ENCODE measurements around the gene SDCCAG8. TPM values are rescaled to one million over a fixed set of nuclear protein-coding genes. Genes with fewer than 3 reads are reported as not detected.

SDCCAG8 gene
- total RNA-seq, 1 donor from 2014 or later, result 24.5 TPM

- Histone ChIP-seq H3K27ac (ENCODE audit: low read depth, low read length) (no peak overlapping the region), H3K4me2 (ENCODE audit: low read length) (no peak overlapping the region), H3K27me3 (ENCODE audit: insufficient read depth, low read length) (no peaks in the 10 kb centered on the region), H2AFZ (ENCODE audit: low read depth, low read length) (no peak overlapping the region), H3K36me3 (ENCODE audit: insufficient read depth, low read length) (no peaks in the 10 kb centered on the region), H3K79me2 (ENCODE audit: insufficient read depth, low read length) (no peaks in the 10 kb centered on the region), H3K9ac (ENCODE audit: low read length) (no peak overlapping the region), H3K4me1 (ENCODE audit: insufficient read depth, low read length) (no peaks in the 10 kb centered on the region), H3K4me3 (ENCODE audit: insufficient read depth, low read depth, low read length) (no peak overlapping the region), H4K20me1 (ENCODE audit: insufficient read depth, low read length) (no peaks in the 10 kb centered on the region), H3K9me3 (ENCODE audit: insufficient read depth, low read depth, low read length) (no peaks in the 10 kb centered on the region)
- DNase-seq (ENCODE audit: low read depth), result no peak
- no peaks in the 10 kb centered on the region for H3K27me3 Mint-ChIP-seq (ENCODE audit: low read depth, unreplicated experiment)
- no peak overlapping the region for H3K4me3 Mint-ChIP-seq (ENCODE audit: unreplicated experiment)
- FAIRE-seq, result no peak
- H3K27ac Mint-ChIP-seq (ENCODE audit: unreplicated experiment), result no peak overlapping the region
- TF ChIP-seq, protein P1, sequence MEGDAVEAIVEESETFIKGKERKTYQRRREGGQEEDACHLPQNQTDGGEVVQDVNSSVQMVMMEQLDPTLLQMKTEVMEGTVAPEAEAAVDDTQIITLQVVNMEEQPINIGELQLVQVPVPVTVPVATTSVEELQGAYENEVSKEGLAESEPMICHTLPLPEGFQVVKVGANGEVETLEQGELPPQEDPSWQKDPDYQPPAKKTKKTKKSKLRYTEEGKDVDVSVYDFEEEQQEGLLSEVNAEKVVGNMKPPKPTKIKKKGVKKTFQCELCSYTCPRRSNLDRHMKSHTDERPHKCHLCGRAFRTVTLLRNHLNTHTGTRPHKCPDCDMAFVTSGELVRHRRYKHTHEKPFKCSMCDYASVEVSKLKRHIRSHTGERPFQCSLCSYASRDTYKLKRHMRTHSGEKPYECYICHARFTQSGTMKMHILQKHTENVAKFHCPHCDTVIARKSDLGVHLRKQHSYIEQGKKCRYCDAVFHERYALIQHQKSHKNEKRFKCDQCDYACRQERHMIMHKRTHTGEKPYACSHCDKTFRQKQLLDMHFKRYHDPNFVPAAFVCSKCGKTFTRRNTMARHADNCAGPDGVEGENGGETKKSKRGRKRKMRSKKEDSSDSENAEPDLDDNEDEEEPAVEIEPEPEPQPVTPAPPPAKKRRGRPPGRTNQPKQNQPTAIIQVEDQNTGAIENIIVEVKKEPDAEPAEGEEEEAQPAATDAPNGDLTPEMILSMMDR (IDR thresholded peaks at IDR 0.05; ENCODE audit: insufficient read depth, low read depth, low read length), result no peak
- TF ChIP-seq EZH2 (IDR thresholded peaks at IDR 0.05; ENCODE audit: insufficient read depth, low read length), result no peak
- H3K9me3 Mint-ChIP-seq (ENCODE audit: unreplicated experiment), result no peaks in the 10 kb centered on the region
- peaks cover 7% of the 10 kb centered on the region for H3K4me1 Mint-ChIP-seq (ENCODE audit: low read depth, unreplicated experiment)
- H3K36me3 Mint-ChIP-seq (ENCODE audit: low read depth, unreplicated experiment), result peaks cover 7% of the 10 kb centered on the region
Measured at GRCh38 chr1:243542739-243543415, 287.0 kb downstream of the SDCCAG8 start.

DNA sequence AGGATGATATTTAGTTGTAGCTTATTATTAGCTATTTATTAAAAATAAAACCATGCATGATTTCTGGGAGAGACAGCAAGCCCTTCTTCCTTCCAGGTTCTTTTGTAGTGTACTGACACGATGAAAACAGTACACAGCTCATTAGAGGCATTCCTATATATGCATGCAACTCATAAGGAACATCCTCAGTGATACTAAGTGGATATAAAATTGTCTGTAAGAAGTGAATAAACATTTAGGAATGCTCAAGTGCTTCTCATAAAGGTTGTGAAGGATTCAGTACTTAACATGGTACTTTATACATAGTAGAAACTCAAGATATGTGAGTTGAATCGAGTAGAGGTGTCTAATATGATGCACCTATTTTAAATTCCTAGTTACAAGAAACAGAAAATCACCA, 287.7 kb downstream of the SDCCAG8 start:
- Histone ChIP-seq H3K4me2 (ENCODE audit: low read length) (no peak overlapping the region), H3K9ac (ENCODE audit: low read length) (no peak overlapping the region), H3K4me1 (ENCODE audit: insufficient read depth, low read length) (no peaks in the 10 kb centered on the region), H2AFZ (ENCODE audit: low read depth, low read length) (no peak overlapping the region), H3K27ac (ENCODE audit: low read depth, low read length) (no peak overlapping the region), H3K4me3 (ENCODE audit: insufficient read depth, low read depth, low read length) (no peak overlapping the region), H3K79me2 (ENCODE audit: insufficient read depth, low read length) (no peaks in the 10 kb centered on the region), H3K36me3 (ENCODE audit: insufficient read depth, low read length) (no peaks in the 10 kb centered on the region), H4K20me1 (ENCODE audit: insufficient read depth, low read length) (no peaks in the 10 kb centered on the region), H3K27me3 (ENCODE audit: insufficient read depth, low read length) (no peaks in the 10 kb centered on the region), H3K9me3 (ENCODE audit: insufficient read depth, low read depth, low read length) (no peaks in the 10 kb centered on the region)
- no peak overlapping the region for H3K4me3 Mint-ChIP-seq (ENCODE audit: unreplicated experiment)
- no peaks in the 10 kb centered on the region for H3K9me3 Mint-ChIP-seq (ENCODE audit: unreplicated experiment)
- no peaks in the 10 kb centered on the region for H3K27me3 Mint-ChIP-seq (ENCODE audit: low read depth, unreplicated experiment)
- TF ChIP-seq EZH2 (IDR thresholded peaks at IDR 0.05; ENCODE audit: insufficient read depth, low read length), result no peak
- TF ChIP-seq, protein P1 (IDR thresholded peaks at IDR 0.05; ENCODE audit: insufficient read depth, low read depth, low read length), result no peak
- DNase-seq (ENCODE audit: low read depth) (no peak), FAIRE-seq (no peak)
- H3K36me3 Mint-ChIP-seq (ENCODE audit: low read depth, unreplicated experiment), result peaks cover 8% of the 10 kb centered on the region
- H3K27ac Mint-ChIP-seq (ENCODE audit: unreplicated experiment), result no peak overlapping the region
- peaks cover 11% of the 10 kb centered on the region for H3K4me1 Mint-ChIP-seq (ENCODE audit: low read depth, unreplicated experiment)

DNA sequence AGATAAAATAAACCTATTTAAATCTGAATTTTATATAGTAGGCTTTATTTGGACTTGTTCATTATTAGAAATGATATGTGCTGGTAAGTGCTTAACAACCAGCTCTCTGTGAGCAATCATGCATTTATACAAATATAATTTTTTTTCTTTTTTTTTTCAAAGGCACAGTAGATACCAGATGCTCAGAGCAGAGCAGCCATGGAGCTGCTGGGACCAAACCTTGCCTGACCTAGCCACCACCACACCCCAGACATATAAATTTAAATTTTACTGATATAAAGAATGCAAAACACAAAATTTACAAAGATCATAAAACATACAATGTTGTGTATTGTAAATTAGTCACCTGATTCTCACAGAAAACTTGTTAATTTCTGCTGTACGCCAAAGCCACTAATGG, 290.6 kb downstream of the SDCCAG8 start:
- no peak for DNase-seq (ENCODE audit: low read depth)
- H3K36me3 Mint-ChIP-seq (ENCODE audit: low read depth, unreplicated experiment), result peaks cover 9% of the 10 kb centered on the region
- Histone ChIP-seq H3K36me3 (ENCODE audit: insufficient read depth, low read length) (no peaks in the 10 kb centered on the region), H3K9ac (ENCODE audit: low read length) (no peak overlapping the region), H3K79me2 (ENCODE audit: insufficient read depth, low read length) (no peaks in the 10 kb centered on the region), H2AFZ (ENCODE audit: low read depth, low read length) (no peak overlapping the region), H3K27ac (ENCODE audit: low read depth, low read length) (no peak overlapping the region), H4K20me1 (ENCODE audit: insufficient read depth, low read length) (no peaks in the 10 kb centered on the region), H3K27me3 (ENCODE audit: insufficient read depth, low read length) (no peaks in the 10 kb centered on the region), H3K4me2 (ENCODE audit: low read length) (no peak overlapping the region), H3K4me1 (ENCODE audit: insufficient read depth, low read length) (peaks cover 16% of the 10 kb centered on the region), H3K9me3 (ENCODE audit: insufficient read depth, low read depth, low read length) (no peaks in the 10 kb centered on the region), H3K4me3 (ENCODE audit: insufficient read depth, low read depth, low read length) (no peak overlapping the region)
- TF ChIP-seq EZH2 (IDR thresholded peaks at IDR 0.05; ENCODE audit: insufficient read depth, low read length), result no peak
- TF ChIP-seq, protein P1 (IDR thresholded peaks at IDR 0.05; ENCODE audit: insufficient read depth, low read depth, low read length), result no peak
- no peaks in the 10 kb centered on the region for H3K9me3 Mint-ChIP-seq (ENCODE audit: unreplicated experiment)
- no peak overlapping the region for H3K27ac Mint-ChIP-seq (ENCODE audit: unreplicated experiment)
- no peaks in the 10 kb centered on the region for H3K27me3 Mint-ChIP-seq (ENCODE audit: low read depth, unreplicated experiment)
- peaks cover 28% of the 10 kb centered on the region for H3K4me1 Mint-ChIP-seq (ENCODE audit: low read depth, unreplicated experiment)
- FAIRE-seq, result no peak
- no peak overlapping the region for H3K4me3 Mint-ChIP-seq (ENCODE audit: unreplicated experiment)

All from astrocyte (in vitro differentiated cells and primary cell).